NB4 (cell line): ENCODE data around the gene DNAJC7.

Source experiments
- DNase-seq: peaks from one replicate; pipeline ENCODE4 v3.0.0; 2010; ENCODE audit warnings: low read depth
- H3K4me3 ChIP-seq: one replicate; pipeline ENCODE4 v1.5.1; 2011; ENCODE audit warnings: mild to moderate bottlenecking, low read depth, low read length, moderate library complexity
- CTCF ChIP-seq: IDR thresholded peaks from one replicate; pipeline ENCODE4 v1.5.1; 2012; ENCODE audit warnings: low read depth, low read length
- MYC ChIP-seq: IDR thresholded peaks from 2 replicates; pipeline ENCODE4 v1.6.1; 2011; ENCODE audit warnings: low read depth, low read length
- POLR2A ChIP-seq: IDR thresholded peaks from 2 replicates; pipeline ENCODE4 v1.6.1; 2011; ENCODE audit warnings: mild to moderate bottlenecking; ENCODE audit not compliant: insufficient read length; ENCODE audit errors: extremely low read depth
- TF ChIP-seq, protein P1 (sequence below): IDR thresholded peaks from 2 replicates; pipeline ENCODE4 v1.6.1; 2011; ENCODE audit warnings: low read depth, low read length

The DNAJC7 gene

DNA sequence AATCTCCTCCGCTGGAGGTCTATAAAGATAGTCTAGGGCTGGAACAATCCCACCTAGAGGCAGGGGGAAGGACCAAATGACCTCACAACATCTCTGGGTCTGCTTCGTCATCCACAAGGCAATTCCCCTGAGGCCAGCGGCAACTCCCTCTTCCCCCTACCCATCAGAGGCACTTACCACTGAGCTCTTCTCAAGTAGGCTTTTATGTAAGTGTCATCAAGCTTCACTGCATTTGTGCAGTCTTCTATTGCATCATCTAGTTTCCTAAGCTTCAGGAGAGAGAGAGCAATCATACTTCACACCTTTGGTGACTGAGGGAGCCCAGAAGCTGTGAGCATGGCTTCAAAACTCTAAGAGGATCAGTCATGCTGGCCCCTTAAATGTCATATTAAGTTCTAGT is 29.6 kb downstream of the DNAJC7 start:
- TF ChIP-seq, protein P1, sequence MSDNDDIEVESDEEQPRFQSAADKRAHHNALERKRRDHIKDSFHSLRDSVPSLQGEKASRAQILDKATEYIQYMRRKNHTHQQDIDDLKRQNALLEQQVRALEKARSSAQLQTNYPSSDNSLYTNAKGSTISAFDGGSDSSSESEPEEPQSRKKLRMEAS, result no peak
- peak; percentile 23; the same call in 1 of the 2 replicates for TF ChIP-seq MYC
- DNase-seq, result peak; percentile 93
- H3K4me3 ChIP-seq, result no peak overlapping the region

DNA sequence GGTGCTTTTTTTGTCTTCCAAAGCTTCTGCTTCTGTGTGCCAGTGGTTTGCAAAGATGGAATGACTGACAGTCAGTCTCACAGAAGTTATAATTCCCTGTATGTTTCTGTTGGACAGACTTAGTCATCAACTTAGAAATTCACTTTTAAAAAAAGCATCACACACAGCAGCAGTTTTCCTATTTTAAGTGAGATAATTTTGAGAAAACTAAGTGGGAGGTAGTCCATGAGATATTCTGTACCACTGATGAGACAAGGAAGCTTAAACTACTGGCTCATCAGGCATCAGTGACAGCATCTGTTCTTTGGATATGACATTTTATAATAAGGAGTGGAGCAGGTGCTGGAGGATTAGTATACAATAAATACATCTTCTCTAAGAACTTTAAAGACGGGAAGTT is 30.6 kb downstream of the DNAJC7 start:
- H3K4me3 ChIP-seq, result no peak overlapping the region
- DNase-seq, result no peak
- TF ChIP-seq, protein P1, result no peak
- TF ChIP-seq POLR2A (no peak), CTCF (no peak), MYC (no peak)

- no peak for DNase-seq
- H3K4me3 ChIP-seq, result no peak overlapping the region
- TF ChIP-seq, protein P1, result no peak
Observed at GRCh38 chr17:41985919-41986318, 31.3 kb downstream of the DNAJC7 start.

GRCh38 chr17:41984454-41984853 is 32.8 kb downstream of the DNAJC7 start:
- no peak for DNase-seq
- TF ChIP-seq MYC, result no peak
- TF ChIP-seq, protein P1, result no peak
- no peak for TF ChIP-seq POLR2A
- TF ChIP-seq CTCF, result no peak
- no peak overlapping the region for H3K4me3 ChIP-seq

GRCh38 chr17:41982026-41982760 is 35.0 kb downstream of the DNAJC7 start:
- H3K4me3 ChIP-seq, result no peak overlapping the region
- DNase-seq, result no peak
- TF ChIP-seq POLR2A (no peak), CTCF (no peak), MYC (no peak)
- TF ChIP-seq, protein P1, result no peak

DNA sequence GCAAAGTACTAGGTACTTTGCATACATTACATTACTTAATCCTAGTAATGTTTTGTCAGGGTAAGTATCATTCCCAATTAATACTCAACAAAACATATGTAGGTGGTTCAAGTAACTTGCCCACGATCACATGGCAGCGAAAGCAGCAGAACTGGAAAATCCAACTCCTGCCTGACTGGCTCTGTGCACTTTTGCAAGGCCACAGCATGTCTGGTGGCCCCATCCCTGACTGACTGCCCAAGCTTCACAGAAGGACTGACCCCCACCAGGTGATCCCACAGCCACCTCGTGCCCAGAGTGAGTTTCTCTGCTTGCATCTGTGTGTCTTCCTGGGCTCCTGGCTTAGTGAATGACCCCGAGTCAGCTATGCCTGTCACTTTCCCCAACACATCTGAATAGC is 39.2 kb downstream of the DNAJC7 start:
- no peak for TF ChIP-seq CTCF
- no peak for TF ChIP-seq POLR2A
- TF ChIP-seq, protein P1, result no peak
- TF ChIP-seq MYC, result no peak
- no peak for DNase-seq
- H3K4me3 ChIP-seq, result no peak overlapping the region
